Mesenchymal stem cell (in vitro differentiated cells and primary cell): ENCODE data around the gene ALCAM.
A peak's percentile ranks its signal among the peaks of the same experiment; 100 is the strongest.

ENCODE experiments used
- DNase-seq: peaks from one replicate; pipeline ENCODE4 v3.0.0-alpha.2; 2013
- H2AFZ ChIP-seq: one replicate; pipeline ENCODE4 v1.6.1; 2013; ENCODE audit warnings: low read depth, mild to moderate bottlenecking, control low read depth, inconsistent platforms, low read length, moderate library complexity
- H2AK5ac ChIP-seq: 2 replicates; pipeline ENCODE4 v1.6.1; 2013; ENCODE audit warnings: low read length, moderate library complexity, mild to moderate bottlenecking, inconsistent platforms; ENCODE audit not compliant: severe bottlenecking
- H2BK120ac ChIP-seq: one replicate; pipeline ENCODE4 v1.6.1; 2013; ENCODE audit warnings: low read depth, mild to moderate bottlenecking, inconsistent platforms, low read length, moderate library complexity
- H2BK12ac ChIP-seq, 2 experiments: one replicate each; pipeline ENCODE4 v1.6.1; 2013; ENCODE audit warnings: inconsistent platforms in 2 of 2, low read length in 2 of 2, mild to moderate bottlenecking in 2 of 2, moderate library complexity in 2 of 2, control low read depth in 1 of 2
- H2BK15ac ChIP-seq: one replicate; pipeline ENCODE4 v1.6.1; 2013; ENCODE audit warnings: mild to moderate bottlenecking, low read depth, inconsistent platforms; ENCODE audit not compliant: poor library complexity, severe bottlenecking
- H2BK5ac ChIP-seq: 2 replicates; pipeline ENCODE4 v1.6.1; 2013; ENCODE audit warnings: low read depth, mild to moderate bottlenecking, low read length, control low read depth, inconsistent platforms; ENCODE audit not compliant: poor library complexity, severe bottlenecking
- H3K14ac ChIP-seq, 2 experiments: one replicate each; pipeline ENCODE4 v1.6.1; 2013; ENCODE audit warnings: inconsistent platforms in 2 of 2, low read length in 2 of 2, control low read depth in 1 of 2, mild to moderate bottlenecking in 1 of 2, moderate library complexity in 1 of 2
- H3K18ac ChIP-seq, 2 experiments: one replicate each; pipeline ENCODE4 v1.6.1; 2013; ENCODE audit warnings: inconsistent platforms in 2 of 2, low read length in 2 of 2, control low read depth in 1 of 2, low read depth in 1 of 2, mild to moderate bottlenecking in 1 of 2
- H3K23ac ChIP-seq, 2 experiments: one replicate each; pipeline ENCODE4 v1.6.1; 2013; ENCODE audit warnings: inconsistent platforms in 2 of 2, low read length in 2 of 2, mild to moderate bottlenecking in 2 of 2, moderate library complexity in 2 of 2, control low read depth in 1 of 2
- H3K27ac ChIP-seq: 2 replicates; pipeline ENCODE4 v1.5.1; 2013; ENCODE audit warnings: mild to moderate bottlenecking, moderate library complexity, low read length, control low read depth, inconsistent platforms; ENCODE audit not compliant: poor library complexity, severe bottlenecking
- H3K27me3 ChIP-seq, 2 experiments: 2 replicates each; pipeline versions ENCODE4 v1.6.1 to v1.7.0; 2013; ENCODE audit warnings: low read length in 2 of 2, mild to moderate bottlenecking in 2 of 2, moderate library complexity in 2 of 2, control low read depth in 1 of 2, inconsistent platforms in 1 of 2; ENCODE audit not compliant: control insufficient read depth in 1 of 2, insufficient read depth in 1 of 2
- H3K36me3 ChIP-seq, 2 experiments: 2 replicates each; pipeline versions ENCODE4 v1.6.1 to v1.7.0; 2013; ENCODE audit warnings: low read length in 2 of 2, control low read depth in 1 of 2, inconsistent platforms in 1 of 2, low read depth in 1 of 2, mild to moderate bottlenecking in 1 of 2; ENCODE audit not compliant: insufficient read depth in 2 of 2, control insufficient read depth in 1 of 2
- H3K4ac ChIP-seq, 2 experiments: one replicate each; pipeline ENCODE4 v1.6.1; 2013; ENCODE audit warnings: inconsistent platforms in 2 of 2, low read length in 2 of 2, mild to moderate bottlenecking in 2 of 2, moderate library complexity in 2 of 2, control low read depth in 1 of 2, low read depth in 1 of 2
- H3K4me1 ChIP-seq: 2 replicates; pipeline ENCODE4 v1.6.1; 2013; ENCODE audit warnings: low read depth, low read length, control low read depth; ENCODE audit not compliant: control insufficient read depth, insufficient read depth
- H3K4me2 ChIP-seq: 2 replicates; pipeline ENCODE4 v1.6.1; 2013; ENCODE audit warnings: low read length, mild to moderate bottlenecking, inconsistent platforms; ENCODE audit not compliant: poor library complexity, severe bottlenecking
- H3K4me3 ChIP-seq, 2 experiments: 2 replicates each; pipeline versions ENCODE4 v1.5.1 to v1.7.0; 2013; ENCODE audit warnings: low read length in 2 of 2, mild to moderate bottlenecking in 2 of 2, control low read depth in 1 of 2, low read depth in 1 of 2; ENCODE audit not compliant: insufficient read depth in 1 of 2
- H3K79me1 ChIP-seq: replicated peaks from 2 replicates; pipeline ENCODE4 v1.6.1; 2013; ENCODE audit warnings: mild to moderate bottlenecking, control low read depth, low read length, inconsistent platforms; ENCODE audit not compliant: poor library complexity, severe bottlenecking
- H3K9ac ChIP-seq: 2 replicates; pipeline ENCODE4 v1.7.0; 2013; ENCODE audit warnings: mild to moderate bottlenecking, low read length, moderate library complexity
- H3K9me3 ChIP-seq: 2 replicates; pipeline ENCODE4 v1.7.0; 2013; ENCODE audit warnings: mild to moderate bottlenecking, low read length; ENCODE audit not compliant: control insufficient read depth
- H4K8ac ChIP-seq: one replicate; pipeline ENCODE4 v1.6.1; 2013; ENCODE audit warnings: inconsistent platforms, mild to moderate bottlenecking, low read length, moderate library complexity
- H4K91ac ChIP-seq: one replicate; pipeline ENCODE4 v1.6.1; 2013; ENCODE audit warnings: mild to moderate bottlenecking, low read length, inconsistent platforms
- WGBS: methylation state at CpG from one replicate; pipeline ENCODE4 v1.1.7; 2013; ENCODE audit warnings: mixed read lengths; 5-methylcytosine and 5-hydroxymethylcytosine counted together

ALCAM gene

DNA sequence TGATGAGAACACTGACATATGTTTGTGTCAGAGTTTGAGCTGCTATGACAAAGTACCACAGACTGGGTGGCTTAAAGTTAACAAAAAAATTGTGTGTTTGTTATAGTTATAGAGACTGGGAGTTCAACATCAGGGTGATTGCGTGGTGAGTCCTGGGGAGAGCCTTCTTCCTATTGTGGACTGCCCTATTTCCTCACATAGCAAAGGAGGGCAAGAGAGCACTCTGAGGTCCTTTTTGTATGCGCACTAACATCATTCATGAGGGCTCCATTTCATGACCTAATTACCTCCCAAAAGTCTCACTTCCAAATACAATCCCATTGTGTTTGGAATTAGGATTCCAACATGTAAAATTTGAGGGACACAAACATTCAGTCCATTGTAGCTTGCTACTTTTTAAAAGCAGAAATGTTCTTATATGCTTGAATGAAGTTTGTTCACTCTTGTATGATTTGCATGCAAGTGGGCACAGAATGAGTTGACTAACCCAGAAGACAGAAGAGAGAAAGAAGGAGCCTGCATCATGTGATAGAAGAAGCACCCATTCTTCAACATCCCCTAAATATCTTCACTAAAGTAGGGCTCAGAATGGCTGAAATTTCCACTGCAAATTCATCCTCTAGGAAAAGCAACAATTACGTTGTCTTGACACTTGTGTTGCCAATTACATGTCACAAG is 18.9 kb upstream of the ALCAM start:
- no peak overlapping the region for H3K23ac ChIP-seq
- H3K79me1 ChIP-seq = no peaks in the 10 kb centered on the region
- H2BK12ac ChIP-seq = no peak overlapping the region
- H4K91ac ChIP-seq = no peak overlapping the region
- DNase-seq = no peak
- no peak overlapping the region for H2BK15ac ChIP-seq
- no peaks in the 10 kb centered on the region for H3K4me1 ChIP-seq
- H2BK120ac ChIP-seq = no peak overlapping the region
- no peak overlapping the region for H3K4me2 ChIP-seq
- H2BK5ac ChIP-seq = no peak overlapping the region
- no peak overlapping the region for H4K8ac ChIP-seq
- no peaks in the 10 kb centered on the region for H3K9me3 ChIP-seq
- no peak overlapping the region for H2AFZ ChIP-seq
- H3K4ac ChIP-seq = no peak overlapping the region
- H3K27ac ChIP-seq = no peak overlapping the region
- H2AK5ac ChIP-seq = no peak overlapping the region
- no peaks in the 10 kb centered on the region for H3K27me3 ChIP-seq
- H3K14ac ChIP-seq = no peak overlapping the region
- H3K36me3 ChIP-seq = no peaks in the 10 kb centered on the region
- H3K18ac ChIP-seq = no peak overlapping the region
- H3K4me3 ChIP-seq = no peak overlapping the region
- H3K9ac ChIP-seq = no peak overlapping the region
- WGBS = 100% methylated on average over 1 of the region's 3 CpGs

- H2BK12ac ChIP-seq = no peak overlapping the region
- no peaks in the 10 kb centered on the region for H3K27me3 ChIP-seq
- no peak overlapping the region for H3K18ac ChIP-seq
- H3K4me1 ChIP-seq = no peaks in the 10 kb centered on the region
- no peak overlapping the region for H3K27ac ChIP-seq
- H2AFZ ChIP-seq = no peak overlapping the region
- no CpG with 5 or more reads among the region's 1 CpG for WGBS
- no peak overlapping the region for H3K4me2 ChIP-seq
- no peak overlapping the region for H4K91ac ChIP-seq
- DNase-seq = no peak
- no peak overlapping the region for H3K4ac ChIP-seq
- no peak overlapping the region for H2BK120ac ChIP-seq
- H3K9ac ChIP-seq = no peak overlapping the region
- no peaks in the 10 kb centered on the region for H3K79me1 ChIP-seq
- no peak overlapping the region for H3K14ac ChIP-seq
- H2AK5ac ChIP-seq = no peak overlapping the region
- no peak overlapping the region for H3K4me3 ChIP-seq
- no peak overlapping the region for H4K8ac ChIP-seq
- no peak overlapping the region for H2BK5ac ChIP-seq
- H3K9me3 ChIP-seq = no peaks in the 10 kb centered on the region
- no peaks in the 10 kb centered on the region for H3K36me3 ChIP-seq
- H2BK15ac ChIP-seq = no peak overlapping the region
- H3K23ac ChIP-seq = no peak overlapping the region
Observed at GRCh38 chr3:105348307-105348706, 18.4 kb upstream of the ALCAM start.

DNA sequence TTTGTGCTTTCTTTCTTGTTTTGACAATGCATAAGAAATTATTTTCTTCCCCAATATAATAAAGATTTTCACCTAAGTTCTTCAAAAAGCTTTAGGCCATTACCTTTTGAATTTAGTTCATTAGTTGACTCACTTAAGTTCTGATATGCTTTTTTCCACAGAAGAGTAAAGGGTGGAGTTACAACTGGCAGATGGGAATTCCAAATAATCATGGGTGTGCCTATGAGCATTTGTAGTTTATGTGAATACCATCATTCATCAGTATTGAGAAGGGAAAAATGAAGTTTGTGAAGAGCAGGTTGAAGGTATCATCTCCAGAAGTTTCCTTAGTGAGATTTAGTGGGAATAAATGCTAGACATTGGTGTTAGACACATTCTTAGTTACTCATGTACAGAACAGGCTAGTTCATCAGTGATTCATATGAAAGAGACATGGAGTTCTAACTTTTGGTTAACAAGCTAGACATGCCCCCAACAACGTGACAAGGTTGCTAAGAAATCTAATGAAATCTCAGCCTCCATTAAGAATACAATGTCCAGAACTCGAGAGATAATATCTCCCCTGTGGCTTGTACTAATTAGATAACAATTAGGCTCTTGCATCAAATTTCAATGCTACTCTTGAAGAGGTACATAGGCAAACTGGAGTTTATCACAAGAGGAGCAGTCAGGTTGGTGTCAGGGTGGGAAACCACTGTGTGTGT is 16.9 kb upstream of the ALCAM start:
- no peaks in the 10 kb centered on the region for H3K27me3 ChIP-seq
- H3K4me3 ChIP-seq = no peak overlapping the region
- no peak overlapping the region for H2BK12ac ChIP-seq
- no peak overlapping the region for H3K4me2 ChIP-seq
- H3K9ac ChIP-seq = no peak overlapping the region
- no peak overlapping the region for H2AK5ac ChIP-seq
- no peaks in the 10 kb centered on the region for H3K79me1 ChIP-seq
- H3K4me1 ChIP-seq = no peaks in the 10 kb centered on the region
- H2AFZ ChIP-seq = no peak overlapping the region
- H2BK5ac ChIP-seq = no peak overlapping the region
- H2BK120ac ChIP-seq = no peak overlapping the region
- no peaks in the 10 kb centered on the region for H3K9me3 ChIP-seq
- no peak overlapping the region for H3K18ac ChIP-seq
- 57% methylated on average over 1 of the region's 2 CpGs for WGBS
- H3K36me3 ChIP-seq = no peaks in the 10 kb centered on the region
- no peak overlapping the region for H3K4ac ChIP-seq
- H3K23ac ChIP-seq = no peak overlapping the region
- no peak overlapping the region for H2BK15ac ChIP-seq
- no peak overlapping the region for H3K27ac ChIP-seq
- no peak overlapping the region for H3K14ac ChIP-seq
- no peak overlapping the region for H4K91ac ChIP-seq
- no peak for DNase-seq
- no peak overlapping the region for H4K8ac ChIP-seq

- H2AK5ac ChIP-seq = no peak overlapping the region
- no peaks in the 10 kb centered on the region for H3K9me3 ChIP-seq
- no peak overlapping the region for H3K4me2 ChIP-seq
- no peaks in the 10 kb centered on the region for H3K36me3 ChIP-seq
- H2BK12ac ChIP-seq = no peak overlapping the region
- no peaks in the 10 kb centered on the region for H3K4me1 ChIP-seq
- no peak overlapping the region for H2BK120ac ChIP-seq
- 100% methylated on average over 1 of the region's 2 CpGs for WGBS
- no peak overlapping the region for H3K4ac ChIP-seq
- no peak overlapping the region for H3K27ac ChIP-seq
- no peak overlapping the region for H4K8ac ChIP-seq
- H4K91ac ChIP-seq = no peak overlapping the region
- peak overlapping the region; percentile 36 for H3K9ac ChIP-seq
- no peak overlapping the region for H3K14ac ChIP-seq
- H2BK5ac ChIP-seq = no peak overlapping the region
- H2BK15ac ChIP-seq = no peak overlapping the region
- no peak overlapping the region for H3K18ac ChIP-seq
- H3K27me3 ChIP-seq = no peaks in the 10 kb centered on the region
- DNase-seq = peak; percentile 35
- H3K23ac ChIP-seq = no peak overlapping the region
- no peak overlapping the region for H2AFZ ChIP-seq
- no peaks in the 10 kb centered on the region for H3K79me1 ChIP-seq
- H3K4me3 ChIP-seq = no peak overlapping the region
Observed at GRCh38 chr3:105351821-105352220, 14.9 kb upstream of the ALCAM start.
